Testis (tissue), 2 donors: ENCODE data around the gene KCNN3.

ENCODE experiments used
- CTCF ChIP-seq, 3 experiments: fragments of 450-650 bp in 2 of 3; fragments of 200-600 bp in 1 of 3; sonication (generic) in 1 of 3; IDR thresholded peaks; one replicate each; pipeline ENCODE4 v1.5.1; 2016 to 2019; ENCODE audit warnings: antibody characterized with exemption in 3 of 3, mild to moderate bottlenecking in 2 of 3, moderate library complexity in 1 of 3
- POLR2A ChIP-seq: fragments of 450-650 bp; IDR thresholded peaks from one replicate; pipeline ENCODE4 v1.6.1; 2017; ENCODE audit warnings: antibody characterized with exemption, mild to moderate bottlenecking, moderate library complexity

- TF ChIP-seq CTCF (IDR thresholded peaks at IDR 0.05) (no peak), POLR2A (no peak)
Measured at GRCh38 chr1:154865442-154866256, 4.4 kb downstream of the KCNN3 start.
